ENCODE measurements around the gene SCFD2. TPM values are rescaled to one million over a fixed set of nuclear protein-coding genes. Genes with fewer than 3 reads are reported as not detected.

SCFD2 gene
- total RNA-seq, 1 donor: 33.2 TPM

- no peak for DNase-seq (ENCODE audit: low read depth)
- TF ChIP-seq, protein P1, sequence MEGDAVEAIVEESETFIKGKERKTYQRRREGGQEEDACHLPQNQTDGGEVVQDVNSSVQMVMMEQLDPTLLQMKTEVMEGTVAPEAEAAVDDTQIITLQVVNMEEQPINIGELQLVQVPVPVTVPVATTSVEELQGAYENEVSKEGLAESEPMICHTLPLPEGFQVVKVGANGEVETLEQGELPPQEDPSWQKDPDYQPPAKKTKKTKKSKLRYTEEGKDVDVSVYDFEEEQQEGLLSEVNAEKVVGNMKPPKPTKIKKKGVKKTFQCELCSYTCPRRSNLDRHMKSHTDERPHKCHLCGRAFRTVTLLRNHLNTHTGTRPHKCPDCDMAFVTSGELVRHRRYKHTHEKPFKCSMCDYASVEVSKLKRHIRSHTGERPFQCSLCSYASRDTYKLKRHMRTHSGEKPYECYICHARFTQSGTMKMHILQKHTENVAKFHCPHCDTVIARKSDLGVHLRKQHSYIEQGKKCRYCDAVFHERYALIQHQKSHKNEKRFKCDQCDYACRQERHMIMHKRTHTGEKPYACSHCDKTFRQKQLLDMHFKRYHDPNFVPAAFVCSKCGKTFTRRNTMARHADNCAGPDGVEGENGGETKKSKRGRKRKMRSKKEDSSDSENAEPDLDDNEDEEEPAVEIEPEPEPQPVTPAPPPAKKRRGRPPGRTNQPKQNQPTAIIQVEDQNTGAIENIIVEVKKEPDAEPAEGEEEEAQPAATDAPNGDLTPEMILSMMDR (IDR thresholded peaks at IDR 0.05; ENCODE audit: insufficient read depth, low read depth, low read length): no peak
- no peak overlapping the region for H3K4me3 ChIP-seq (ENCODE audit: low read depth, low read length)
These were observed 542.2 kb downstream of the SCFD2 start for GRCh38 chr4:52823702-52824092.

Small RNA genes lying within 50 kb of the gene (small RNA-seq; reads per million reads assigned to genes)
- not detected for gene RNU6-310P

Other genes starting within 250 kb of the SCFD2 start
- 72.5 and 87.2 TPM in 2 replicates for gene FIP1L1, start 11.6 kb upstream of the SCFD2 start, total RNA-seq
- gene LNX1, start 225.4 kb upstream of the SCFD2 start, total RNA-seq: 0.43 and 1.3 TPM in 2 replicates